ENCODE measurements around the gene GTF3C4.

GTF3C4 gene

DNA sequence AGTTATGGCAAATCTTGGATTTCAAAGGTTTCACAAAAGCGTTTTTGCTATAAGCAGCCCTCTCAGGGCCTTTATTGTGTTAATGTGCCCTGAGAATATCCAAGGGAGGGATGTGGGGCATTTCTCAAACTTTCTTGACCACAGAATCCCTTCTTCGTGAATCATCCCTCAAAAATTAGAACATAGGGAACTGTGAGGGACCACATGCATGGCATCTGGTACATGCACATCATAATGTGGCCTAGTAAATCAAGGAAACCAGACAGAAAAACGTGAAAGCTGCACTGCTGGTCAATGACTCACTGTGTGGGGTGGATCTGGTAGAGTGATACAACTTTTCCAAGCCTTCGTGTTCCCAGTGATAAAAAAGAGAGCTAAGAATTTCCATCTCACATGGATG is 22.9 kb upstream of the GTF3C4 start:
- DNase-seq (ENCODE audit: low read depth in 2 of 3, low spot score in 2 of 3), result no peak

- DNase-seq (ENCODE audit: low read depth in 2 of 3, low spot score in 2 of 3), result no peak
Measured at GRCh38 chr9:132647806-132648205, 22.5 kb upstream of the GTF3C4 start.

GRCh38 chr9:132648283-132648682 is 22.0 kb upstream of the GTF3C4 start:
- DNase-seq (ENCODE audit: low read depth in 2 of 3, low spot score in 2 of 3), result no peak

DNA sequence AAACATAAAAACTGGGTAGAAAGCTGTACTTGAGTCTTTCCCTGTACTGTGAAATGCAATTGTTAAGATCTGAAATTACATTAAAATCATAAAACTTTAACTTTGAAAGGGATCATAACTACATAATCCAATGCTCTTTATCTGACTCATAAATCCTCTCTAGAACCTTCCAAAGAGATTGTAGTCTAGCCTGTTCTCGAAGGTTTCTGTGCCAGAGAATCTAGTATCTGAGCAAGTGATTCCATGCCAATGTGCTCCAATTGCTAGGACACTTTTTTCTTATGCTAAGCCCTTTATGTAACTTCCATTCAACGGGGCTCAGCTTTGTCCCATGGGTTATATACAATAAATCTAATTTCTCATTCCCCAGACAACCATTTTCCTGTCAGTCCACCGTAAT is 21.6 kb upstream of the GTF3C4 start:
- DNase-seq (ENCODE audit: low read depth in 2 of 3, low spot score in 2 of 3), result no peak

- DNase-seq (ENCODE audit: low read depth in 2 of 3, low spot score in 2 of 3), result no peak
Measured at GRCh38 chr9:132651259-132651658, 19.0 kb upstream of the GTF3C4 start.

GRCh38 chr9:132656299-132656698 is 14.0 kb upstream of the GTF3C4 start:
- DNase-seq (ENCODE audit: low read depth in 2 of 3, low spot score in 2 of 3), result no peak

GRCh38 chr9:132662152-132662945 is 7.9 kb upstream of the GTF3C4 start:
- DNase-seq (ENCODE audit: low read depth in 2 of 3, low spot score in 2 of 3), result no peak

GRCh38 chr9:132663117-132663516 is 7.1 kb upstream of the GTF3C4 start:
- DNase-seq (ENCODE audit: low read depth in 2 of 3, low spot score in 2 of 3), result no peak

DNA sequence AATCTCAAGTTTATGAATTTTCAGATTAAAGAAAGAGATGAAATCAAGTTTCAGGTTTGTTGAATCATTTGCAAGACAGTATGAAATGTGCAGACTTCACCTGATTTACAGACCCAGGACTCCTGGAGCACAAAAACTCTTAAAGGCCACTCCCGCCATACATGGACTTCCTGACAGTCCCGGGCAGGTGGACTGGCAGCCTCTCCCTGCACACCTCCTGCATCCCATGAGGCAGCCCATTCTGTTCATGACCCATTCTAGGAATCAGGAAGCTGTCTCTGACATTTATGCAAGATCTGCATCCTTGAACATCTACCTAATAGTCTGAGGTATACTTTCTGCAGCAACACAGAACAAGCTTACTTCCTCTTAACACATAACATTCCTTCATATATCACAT is 6.4 kb upstream of the GTF3C4 start:
- DNase-seq (ENCODE audit: low read depth in 2 of 3, low spot score in 2 of 3), result no peak

DNA sequence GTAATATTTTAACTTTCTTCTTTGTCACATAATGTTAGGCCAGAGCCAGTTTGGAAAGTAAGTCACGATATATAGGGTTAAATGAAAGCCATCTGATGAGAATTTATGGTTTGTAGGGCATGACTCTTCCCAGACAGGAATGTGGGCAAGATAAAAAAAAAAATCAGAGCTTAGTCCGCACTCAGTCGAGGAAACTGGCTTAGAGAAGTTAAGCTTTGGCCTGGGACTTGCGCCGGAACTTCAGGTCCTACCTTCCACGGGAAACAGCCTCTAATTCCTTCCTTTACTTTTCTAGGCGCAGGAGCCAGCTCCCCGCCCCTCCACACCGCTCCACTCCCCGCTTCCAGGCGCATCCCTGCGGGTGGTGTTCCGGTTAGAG is 956 bp upstream of the GTF3C4 start:
- no peak for DNase-seq (ENCODE audit: low read depth in 2 of 3, low spot score in 2 of 3)

GRCh38 chr9:132669698-132670456 is 387 bp upstream of the GTF3C4 start, which contains the start of gene DDX31:
TSS of gene DDX31 (minus strand) at chr9:132669983. CDS start at chr9:132669934, 49 bp downstream.
- DNase-seq (ENCODE audit: low read depth in 2 of 3, low spot score in 2 of 3), result peak; percentile 66 to 82 (median 76)

DNA sequence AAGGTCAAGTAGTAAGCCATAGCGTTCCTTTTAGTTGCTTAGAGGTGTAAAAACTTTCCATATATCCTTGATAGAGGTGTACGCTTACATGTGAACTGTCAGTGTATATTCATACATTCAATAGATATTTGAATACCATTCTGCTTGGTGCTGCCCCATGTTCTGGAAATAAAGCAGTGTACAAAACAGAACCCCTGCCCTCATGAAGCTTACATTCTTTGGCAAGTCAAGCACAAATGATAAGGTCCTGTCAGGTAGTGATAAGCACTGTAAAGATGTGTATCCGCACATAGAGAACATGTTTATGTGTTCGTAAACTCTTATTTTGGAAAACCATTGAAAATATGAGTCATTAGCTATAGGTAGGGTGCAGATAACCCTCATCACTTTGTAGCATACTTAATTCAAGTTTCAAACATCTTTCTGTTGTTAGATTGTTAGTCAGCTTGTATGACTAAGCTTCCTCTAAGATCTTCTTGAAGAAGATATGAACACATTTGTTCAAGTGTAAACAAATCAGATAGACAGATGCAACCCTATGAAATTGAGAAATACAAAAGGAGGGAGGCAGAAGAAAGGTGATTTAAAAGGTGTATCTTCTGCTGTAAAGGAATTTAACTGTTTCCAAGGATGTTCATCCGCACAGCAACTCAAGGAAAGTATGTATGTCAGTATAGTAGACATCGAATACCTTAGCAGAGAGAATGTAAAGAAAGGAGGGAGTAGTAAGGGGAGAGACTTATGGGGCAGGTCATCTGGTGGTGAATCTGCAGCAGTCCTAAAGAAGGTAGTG is 1.6 kb downstream of the GTF3C4 start:
- no peak for DNase-seq (ENCODE audit: low read depth in 2 of 3, low spot score in 2 of 3)

GRCh38 chr9:132672413-132672690 is 2.1 kb downstream of the GTF3C4 start:
- no peak for DNase-seq (ENCODE audit: low read depth in 2 of 3, low spot score in 2 of 3)

GRCh38 chr9:132673355-132673754 is 3.1 kb downstream of the GTF3C4 start:
- DNase-seq (ENCODE audit: low read depth in 2 of 3, low spot score in 2 of 3), result no peak

DNA sequence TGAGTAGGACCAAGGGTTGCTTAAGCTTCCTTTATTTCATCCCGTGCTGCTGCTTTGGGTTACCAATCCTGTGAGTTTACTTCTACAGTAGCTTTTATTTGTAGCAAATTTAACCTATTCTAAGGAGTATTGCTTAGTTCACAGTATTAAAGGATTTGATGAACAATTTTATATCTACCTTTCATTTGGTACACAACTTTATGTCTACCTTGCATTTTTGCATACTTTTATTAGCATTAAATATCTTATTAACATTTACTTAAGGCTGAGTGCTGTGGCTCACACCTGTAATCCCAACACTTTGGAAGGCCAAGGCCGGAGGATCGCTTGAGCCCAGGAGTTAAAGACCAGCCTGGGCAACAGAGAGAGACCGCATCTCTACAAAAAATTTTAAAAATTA is 4.2 kb downstream of the GTF3C4 start:
- DNase-seq (ENCODE audit: low read depth in 2 of 3, low spot score in 2 of 3), result no peak

GRCh38 chr9:132677976-132678375 is 7.7 kb downstream of the GTF3C4 start:
- no peak for DNase-seq (ENCODE audit: low read depth in 2 of 3, low spot score in 2 of 3)

GRCh38 chr9:132679946-132680625 is 9.8 kb downstream of the GTF3C4 start:
- no peak for DNase-seq (ENCODE audit: low read depth in 2 of 3, low spot score in 2 of 3)

DNA sequence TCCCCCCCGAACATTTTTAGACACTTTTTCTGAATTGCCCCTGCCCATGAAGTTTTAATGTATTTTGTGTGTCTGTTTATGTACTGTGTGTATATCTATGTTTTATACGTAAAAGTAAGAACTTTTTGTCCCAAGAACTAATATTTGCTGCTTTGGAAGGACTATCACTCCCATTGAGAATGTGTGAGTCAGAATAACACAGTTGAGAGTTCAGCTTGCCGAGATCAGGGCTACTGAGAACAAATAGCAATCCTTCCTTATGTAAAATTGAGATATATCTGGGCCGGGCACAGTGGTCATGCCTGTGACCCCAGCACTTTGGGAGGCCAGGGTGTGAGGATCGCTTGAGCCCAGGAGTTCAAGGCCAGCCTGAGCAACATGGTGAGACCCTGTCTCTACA is 11.3 kb downstream of the GTF3C4 start:
- DNase-seq (ENCODE audit: low read depth in 2 of 3, low spot score in 2 of 3), result no peak

GRCh38 chr9:132683873-132684272 is 13.6 kb downstream of the GTF3C4 start:
- DNase-seq (ENCODE audit: low read depth in 2 of 3, low spot score in 2 of 3), result no peak

- no peak for DNase-seq (ENCODE audit: low read depth in 2 of 3, low spot score in 2 of 3)
Measured at GRCh38 chr9:132690696-132691095, 20.4 kb downstream of the GTF3C4 start.

GRCh38 chr9:132694144-132694543 is 23.9 kb downstream of the GTF3C4 start:
- DNase-seq (ENCODE audit: low read depth in 2 of 3, low spot score in 2 of 3), result no peak
